Hindlimb muscle (tissue), 1 donor: ENCODE measurements around the gene COMMD9. TPM values are rescaled to one million over a fixed set of nuclear protein-coding genes. Genes with fewer than 3 reads are reported as not detected.
"Not testable (repeated sequence)": the region's sequence is repeated elsewhere in the genome, so short reads cannot be mapped to it uniquely, and the experiment has no call there.

Experiments
- DNase-seq: peaks from one replicate; pipeline ENCODE4 v3.0.0-alpha.2; 2013
- polyA plus RNA-seq: library from polyadenylated mRNA; unstranded; fragments of 120-200 nt; gene quantifications from one replicate; pipeline ENCODE4 v1.2.1, GENCODE V29; 2013; ENCODE audit not compliant: insufficient read length

Gene COMMD9
- polyA plus RNA-seq, result 64.3 TPM

DNA sequence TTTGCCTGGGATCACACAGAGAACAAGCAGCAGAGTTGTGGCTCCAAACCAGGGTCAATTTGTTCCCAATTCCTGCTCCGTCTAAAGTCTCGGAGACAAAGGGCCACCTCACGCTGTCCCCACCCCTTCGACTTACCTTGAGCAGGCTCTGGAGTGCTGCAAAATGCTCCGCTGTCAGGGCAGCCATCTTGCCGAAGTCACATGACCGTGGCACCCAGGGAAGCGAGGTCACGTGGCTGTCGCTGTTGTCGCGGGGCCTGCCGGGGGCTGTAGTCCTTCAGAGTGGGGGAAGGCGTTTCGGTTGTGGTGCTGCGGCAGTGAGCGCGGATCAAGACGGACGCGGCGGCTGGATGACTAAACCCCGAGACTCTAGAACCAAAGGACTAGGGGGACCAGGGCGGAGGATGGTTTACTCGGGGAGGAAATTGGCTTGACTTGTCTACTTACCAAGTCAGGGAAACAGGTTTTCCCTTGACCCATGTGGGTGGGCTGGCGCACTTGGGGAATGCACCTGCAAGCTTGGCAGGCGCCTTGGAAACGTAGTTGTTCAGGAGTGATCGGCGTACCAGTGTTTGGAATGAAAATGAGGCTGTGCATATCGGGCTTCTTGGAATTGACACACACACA is at the start of gene COMMD9:
TSS of gene COMMD9 (minus strand) at position 199 of the 627 bp plus-strand sequence. CDS start at position 187, 12 bp downstream.
- DNase-seq, result peak; percentile 91

DNA sequence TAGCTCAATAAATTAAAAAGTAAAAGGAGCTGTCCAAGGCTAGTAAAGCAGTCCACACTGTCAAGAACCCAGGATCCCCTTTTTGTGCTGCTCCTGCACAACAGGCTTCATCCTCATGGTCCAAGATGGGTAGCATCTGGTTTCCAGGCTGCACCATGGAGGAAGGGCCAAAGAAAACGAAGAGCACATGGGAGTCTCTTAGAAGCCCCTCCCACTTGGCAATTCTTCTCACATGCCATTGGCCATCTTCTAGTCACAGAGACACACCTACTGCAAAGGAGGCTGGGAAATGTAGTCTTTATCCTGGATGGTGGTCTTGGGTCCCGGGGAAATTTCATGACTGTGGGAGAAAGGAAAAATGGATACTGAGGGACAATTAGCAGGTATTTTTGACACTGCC is 44.7 kb upstream of the COMMD9 start:
- DNase-seq, result no peak

DNA sequence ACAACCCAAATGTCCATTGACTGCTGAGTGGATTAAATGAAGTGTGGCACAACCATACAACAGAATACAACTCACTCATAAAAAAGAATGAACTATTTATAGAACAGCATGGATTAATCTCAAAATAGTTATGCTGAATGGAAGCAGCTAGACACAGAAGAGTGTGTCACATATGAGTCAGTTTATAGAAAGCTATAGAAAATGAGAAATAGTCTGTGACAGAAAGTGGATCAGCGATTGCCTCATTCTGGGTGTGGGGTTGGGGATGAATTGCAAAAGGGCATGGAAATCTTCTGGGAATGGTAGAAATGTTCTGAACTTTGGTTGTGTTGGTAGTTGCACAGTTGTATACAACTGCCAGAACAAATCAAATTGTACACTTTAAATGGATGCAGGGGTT is 44.2 kb upstream of the COMMD9 start:
- no peak for DNase-seq

DNA sequence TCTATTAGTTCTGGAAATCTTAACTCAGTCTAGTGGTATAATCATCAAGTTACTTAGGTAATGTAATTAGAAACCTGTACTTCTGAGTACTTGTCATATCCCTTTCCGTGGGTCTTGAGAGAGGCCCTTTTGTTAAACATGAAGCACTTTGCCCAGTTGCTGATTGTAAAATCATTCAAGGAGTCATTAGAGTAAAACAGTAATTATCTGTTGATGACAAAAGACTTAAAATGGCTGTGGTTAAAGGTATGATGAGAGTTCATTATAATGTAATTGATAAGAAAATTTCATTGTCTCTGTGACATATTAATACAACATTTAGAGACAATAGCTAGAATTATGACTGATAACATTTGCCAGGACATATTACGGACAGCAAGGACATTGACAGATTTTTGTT is 41.2 kb upstream of the COMMD9 start:
- DNase-seq, result no peak

DNA sequence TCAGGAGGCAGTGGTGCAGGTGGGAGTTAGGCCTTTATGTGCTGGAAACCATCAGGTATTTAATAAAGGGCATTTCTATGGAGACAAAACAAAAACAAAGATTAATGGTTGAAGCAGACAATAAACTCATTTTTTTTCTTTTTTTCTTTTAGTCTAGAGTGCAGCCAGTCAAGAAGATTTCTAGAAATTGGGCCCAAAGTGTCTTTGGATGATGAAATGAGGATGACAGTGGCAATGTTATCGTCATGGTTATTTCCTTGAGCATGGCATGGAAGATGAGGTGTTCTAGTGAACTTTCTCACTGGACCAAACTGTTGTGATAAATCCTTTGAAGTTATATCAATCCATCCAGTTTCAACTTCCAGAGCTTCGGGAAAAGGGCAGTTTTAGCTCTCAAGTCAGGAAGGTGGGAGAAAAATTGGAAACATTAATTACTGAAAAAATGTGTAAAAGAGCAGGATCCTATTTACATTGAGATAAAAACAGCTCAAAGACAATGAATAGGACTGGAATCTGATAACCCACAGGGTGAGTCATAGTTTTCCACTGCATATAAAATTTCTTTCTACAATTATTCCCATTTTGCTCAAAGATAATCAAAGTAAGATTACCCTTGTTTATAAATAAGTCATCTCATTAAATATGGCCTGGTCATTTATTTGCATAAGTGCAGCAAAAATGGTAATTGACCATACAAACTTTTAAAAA is 39.9 kb upstream of the COMMD9 start:
- DNase-seq, result no peak

DNA sequence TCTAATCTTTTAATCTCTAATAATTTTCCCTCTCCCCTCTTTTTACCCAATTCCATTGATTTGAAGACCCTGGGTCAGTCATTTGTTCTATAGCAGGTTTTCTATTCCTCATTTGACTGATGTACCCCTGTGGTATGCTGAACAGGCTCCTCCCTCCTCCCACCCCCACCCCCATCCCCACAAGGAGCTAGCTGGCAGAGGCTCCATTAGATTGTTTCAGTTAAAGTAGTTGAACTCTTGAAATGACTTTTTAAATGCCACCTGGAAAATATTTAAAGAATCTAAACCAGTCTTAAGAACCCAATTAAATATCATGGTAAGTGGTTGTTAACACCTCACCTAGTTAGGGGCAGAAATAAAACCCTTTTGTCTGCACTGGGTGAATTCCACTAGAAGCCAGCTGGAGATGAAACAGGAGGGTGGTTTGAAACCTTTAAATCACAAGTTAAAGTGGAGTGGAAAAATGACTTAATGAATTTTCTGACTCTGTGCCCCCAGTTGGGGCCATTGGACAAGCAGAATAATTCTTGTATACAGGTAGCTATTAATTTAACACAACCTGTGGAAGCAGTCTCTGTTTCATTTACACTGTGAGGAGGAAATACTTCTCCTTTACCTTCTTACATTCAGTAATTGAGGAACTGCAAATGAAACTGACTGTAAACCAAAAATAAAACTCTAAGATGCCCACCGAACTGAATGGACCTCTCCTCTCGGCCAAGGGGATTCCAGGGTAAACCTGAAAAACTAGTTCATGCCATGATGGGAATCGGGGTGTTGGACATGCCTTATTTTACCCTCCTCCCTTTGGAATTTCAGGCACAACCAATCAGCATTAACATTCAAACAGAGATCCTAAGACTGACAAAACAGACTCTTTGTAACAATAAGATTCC is 37.5 kb upstream of the COMMD9 start:
- DNase-seq, result no peak

DNA sequence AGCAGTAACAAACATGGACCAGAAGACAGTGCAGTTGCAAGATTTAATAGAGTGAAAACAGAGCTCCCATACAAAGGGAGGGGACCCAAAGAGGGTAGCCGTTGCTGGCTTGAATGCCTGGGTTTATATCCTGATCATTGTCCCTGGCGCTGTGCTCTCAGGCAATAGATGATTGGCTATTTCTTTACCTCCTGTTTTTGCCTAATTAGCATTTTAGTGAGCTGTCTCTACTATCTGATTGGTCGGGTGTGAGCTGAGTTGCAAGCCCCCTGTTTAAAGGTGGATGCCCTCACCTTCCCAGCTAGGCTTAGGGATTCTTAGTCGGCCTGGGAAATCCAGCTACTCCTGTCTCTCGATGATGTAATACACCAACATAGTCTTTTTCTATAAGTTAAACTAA is 36.2 kb upstream of the COMMD9 start:
- not testable (repeated sequence) for DNase-seq

DNA sequence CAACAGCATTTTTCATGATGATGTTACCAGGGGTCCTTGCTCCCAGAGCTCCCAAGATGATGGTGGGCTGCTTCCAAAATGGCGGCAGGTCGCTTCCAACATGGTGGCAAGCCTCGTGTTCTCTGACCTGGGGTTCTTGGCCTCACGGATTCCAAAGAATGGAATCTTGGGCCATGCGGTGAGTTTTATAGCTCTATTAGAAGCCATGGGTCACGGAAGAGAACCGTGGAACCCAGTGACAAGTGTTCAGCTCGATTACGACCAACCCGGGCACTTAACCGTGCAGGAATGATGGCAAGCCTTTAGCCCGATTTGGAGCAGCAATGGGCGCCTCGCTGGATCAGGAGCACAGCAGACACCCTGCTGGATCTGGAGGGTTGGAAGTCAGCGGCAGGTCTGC is 35.7 kb upstream of the COMMD9 start:
- DNase-seq, result not testable (repeated sequence)

DNA sequence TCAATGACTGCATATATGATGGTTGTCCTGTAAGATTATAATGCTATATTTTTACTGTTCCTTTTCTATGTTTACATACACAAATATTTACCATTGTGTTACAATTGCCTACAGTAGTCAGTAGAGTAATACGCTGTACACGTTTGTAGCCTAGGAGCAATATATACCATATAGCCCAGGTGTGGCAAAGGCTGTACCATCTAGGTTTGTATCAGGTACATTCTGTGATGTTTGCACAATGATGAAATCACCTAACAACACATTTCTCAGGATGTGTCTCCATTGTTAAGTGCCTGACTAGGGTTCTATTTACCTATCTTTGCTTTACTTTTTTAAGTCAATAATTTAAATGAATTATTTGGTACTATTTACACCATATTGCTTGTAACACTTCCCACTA is 28.8 kb upstream of the COMMD9 start:
- no peak for DNase-seq

DNA sequence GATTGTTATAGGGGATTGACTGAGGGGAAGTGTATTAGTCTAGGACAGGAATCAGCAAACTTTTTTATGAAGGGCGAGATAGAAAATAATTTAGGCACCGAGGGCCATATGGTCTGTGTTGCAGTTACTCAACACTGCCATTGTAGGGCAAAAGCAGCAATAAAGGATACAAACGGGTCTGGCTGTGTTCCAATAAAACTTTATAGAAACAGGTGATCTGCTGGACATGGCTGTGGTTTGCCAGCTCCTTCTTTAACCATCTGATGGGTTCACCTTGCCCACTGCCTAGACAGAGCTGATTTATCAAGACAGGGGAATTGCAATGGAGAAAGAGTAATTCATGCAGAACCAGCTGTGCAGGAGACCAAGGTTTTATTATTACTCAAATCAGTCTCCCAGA is 26.8 kb upstream of the COMMD9 start:
- DNase-seq, result no peak

DNA sequence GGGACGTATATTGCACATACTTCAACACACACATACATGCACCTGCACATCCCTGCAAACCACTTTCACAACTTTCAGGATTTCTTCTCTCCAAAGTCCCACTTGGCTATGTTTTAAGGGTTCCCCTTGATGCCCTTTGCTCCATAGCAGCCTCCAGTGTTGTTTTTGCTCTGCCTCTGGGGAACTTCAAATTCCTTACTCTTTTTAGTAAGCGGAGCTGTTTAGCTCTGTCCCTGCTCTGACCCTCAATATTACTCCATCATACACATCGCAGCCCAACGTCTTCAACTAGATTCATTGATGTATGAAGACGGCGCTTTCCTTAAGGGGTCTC is 25.2 kb upstream of the COMMD9 start:
- DNase-seq, result no peak

DNA sequence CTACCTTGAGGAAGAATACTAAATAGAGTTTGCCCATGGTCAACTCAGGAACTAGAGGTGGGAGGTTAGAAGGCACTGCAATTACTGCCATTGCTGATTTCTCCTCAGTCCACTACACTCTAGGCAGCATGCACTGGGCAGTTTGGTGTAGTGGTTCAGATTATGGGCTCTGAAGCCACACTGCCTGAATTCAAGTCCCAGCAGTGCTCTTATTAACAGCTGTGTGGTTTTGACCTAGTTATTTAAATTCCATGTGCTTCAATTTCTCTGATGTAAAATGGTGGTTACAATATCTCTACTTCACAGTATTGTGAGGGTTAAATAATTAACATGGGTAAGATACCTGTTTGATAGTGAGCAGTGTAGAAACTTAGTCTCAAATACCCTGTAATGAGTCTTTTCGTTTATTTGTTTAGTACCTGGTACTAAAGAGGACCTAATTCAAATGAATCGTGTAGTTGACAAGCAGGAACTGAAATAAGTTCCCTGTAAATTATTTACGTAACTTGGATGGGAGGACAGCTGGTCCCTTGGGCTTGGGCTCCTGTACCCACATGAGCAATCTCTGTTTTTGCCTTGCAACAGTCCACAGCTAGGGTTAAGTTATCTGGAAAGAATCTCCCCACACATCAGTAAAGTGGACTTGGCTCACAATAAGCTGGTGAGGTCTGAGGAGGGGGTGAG is 24.7 kb upstream of the COMMD9 start:
- DNase-seq, result no peak

DNA sequence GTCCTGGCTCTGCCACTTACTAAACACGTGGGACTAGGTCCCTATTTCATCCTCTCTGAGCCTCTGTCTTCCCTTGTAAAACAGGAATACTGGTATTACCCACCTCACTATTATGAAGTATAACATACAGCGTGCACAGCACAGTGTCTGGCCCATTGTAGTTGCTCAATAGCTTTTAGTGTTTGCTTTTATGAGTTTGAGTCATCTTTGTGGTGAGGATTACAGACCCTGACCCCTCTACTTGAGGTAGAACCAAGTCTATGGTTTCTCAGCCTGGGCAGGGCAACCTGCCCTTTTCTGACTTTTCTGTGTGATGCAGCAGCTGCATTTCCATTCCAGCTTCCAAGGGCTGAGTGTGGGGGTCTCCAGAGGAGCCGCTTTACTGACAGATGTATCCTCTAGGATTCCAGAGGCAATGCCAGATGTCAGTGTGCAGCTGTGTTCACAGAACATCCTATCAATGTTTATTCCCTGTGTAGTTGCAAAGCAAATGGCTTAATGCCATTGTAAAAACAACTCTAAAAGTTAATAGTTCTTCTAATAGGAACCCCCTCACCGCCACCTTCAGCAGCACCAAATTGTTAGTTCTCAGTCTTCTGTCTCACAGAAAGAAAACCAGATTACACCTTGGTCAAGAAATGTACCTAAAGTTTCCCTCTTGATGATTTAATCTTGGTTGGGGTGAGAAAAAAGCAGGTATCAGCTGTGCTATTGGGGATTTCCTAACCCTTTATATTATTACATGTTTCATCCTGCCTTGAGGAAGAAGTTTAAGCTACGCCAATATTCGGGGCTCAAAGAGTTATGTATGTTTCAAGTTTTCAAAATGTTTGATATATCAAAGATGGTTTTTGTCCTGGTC is 23.6 kb upstream of the COMMD9 start:
- DNase-seq, result no peak

DNA sequence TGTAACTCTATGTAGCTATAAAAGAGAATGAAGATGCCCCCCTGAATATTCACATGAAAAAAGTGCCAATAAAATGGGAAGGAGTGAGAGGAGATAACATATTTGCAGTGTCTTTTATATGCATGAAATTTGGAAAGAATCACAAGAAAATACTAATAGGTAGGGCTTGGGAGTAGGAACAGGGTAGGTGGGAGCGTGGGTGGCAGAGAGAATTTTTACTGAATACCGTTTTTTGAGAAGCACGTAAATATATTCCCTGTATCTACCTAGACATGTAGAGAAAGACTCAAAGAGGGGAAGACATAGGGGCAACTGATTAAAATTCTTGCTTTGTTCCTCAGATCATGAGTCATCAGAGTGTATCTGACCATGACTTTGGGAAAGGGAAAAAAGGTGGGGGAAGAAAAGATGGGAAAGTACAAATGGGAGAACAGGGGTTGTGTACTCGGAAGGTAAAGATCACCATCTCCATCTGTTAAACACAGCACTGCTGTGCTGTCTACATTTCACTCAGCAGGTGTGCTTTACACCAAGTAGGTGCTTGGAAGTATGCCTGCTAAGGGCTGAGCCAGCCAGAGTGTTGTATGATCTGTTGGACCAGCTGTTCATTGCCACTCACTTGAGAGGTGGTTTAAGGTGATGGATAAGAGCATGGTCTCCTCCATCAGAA is 22.8 kb upstream of the COMMD9 start:
- no peak for DNase-seq

DNA sequence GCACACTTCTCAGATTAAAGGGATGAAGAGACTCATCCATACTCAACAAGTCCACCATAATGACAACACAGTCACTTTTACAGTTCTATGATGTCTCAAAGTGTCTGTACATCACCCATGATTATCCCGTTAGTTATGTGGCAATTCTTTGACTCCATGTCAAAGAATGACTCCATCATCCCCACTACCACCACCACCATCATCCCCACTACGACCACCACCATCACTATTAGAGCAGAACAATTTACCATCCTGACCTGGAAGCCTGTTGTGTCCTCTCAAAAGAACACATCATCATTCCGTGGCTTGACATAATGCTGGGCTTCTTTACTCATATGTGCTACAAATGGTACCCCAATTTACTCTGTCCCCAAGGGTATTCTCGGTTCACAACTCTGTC is 20.6 kb upstream of the COMMD9 start:
- no peak for DNase-seq

DNA sequence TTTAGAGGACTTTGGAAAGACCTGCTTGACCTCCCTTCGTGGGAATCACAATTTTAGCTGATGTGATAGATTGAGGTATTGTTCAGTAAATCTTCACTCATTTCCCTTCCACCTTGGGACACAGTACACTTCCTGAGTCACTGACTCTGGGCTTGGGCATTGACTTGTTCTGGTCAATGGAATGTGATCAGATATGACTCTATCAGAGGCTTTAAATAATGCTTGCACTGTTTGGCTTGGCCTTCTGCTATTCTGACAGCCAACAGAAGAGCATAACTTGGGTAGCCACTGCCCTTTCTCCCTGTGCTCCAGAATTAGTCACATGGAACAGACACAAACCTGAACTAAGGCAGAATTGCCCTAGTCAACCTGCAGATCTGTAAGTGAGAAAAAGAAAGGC is 19.4 kb upstream of the COMMD9 start:
- no peak for DNase-seq

DNA sequence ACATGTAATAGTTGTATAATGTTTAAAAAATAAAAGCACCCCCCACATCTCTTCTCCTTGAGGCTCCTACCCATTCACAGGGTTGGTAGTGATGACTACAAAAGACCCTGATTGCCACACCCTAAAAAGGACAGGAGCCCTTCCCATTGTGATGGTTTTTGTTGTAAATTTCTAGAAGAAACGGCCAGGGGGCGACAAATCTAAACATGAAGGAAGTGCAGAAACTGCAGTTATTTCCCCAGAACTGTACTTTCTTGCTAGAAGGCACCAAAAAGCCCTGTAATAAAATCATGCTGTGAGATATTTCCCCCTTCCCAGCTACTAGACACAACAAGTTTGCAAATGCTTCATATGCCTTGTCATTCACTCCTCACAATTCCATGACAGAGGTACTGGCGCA is 17.7 kb upstream of the COMMD9 start:
- no peak for DNase-seq

DNA sequence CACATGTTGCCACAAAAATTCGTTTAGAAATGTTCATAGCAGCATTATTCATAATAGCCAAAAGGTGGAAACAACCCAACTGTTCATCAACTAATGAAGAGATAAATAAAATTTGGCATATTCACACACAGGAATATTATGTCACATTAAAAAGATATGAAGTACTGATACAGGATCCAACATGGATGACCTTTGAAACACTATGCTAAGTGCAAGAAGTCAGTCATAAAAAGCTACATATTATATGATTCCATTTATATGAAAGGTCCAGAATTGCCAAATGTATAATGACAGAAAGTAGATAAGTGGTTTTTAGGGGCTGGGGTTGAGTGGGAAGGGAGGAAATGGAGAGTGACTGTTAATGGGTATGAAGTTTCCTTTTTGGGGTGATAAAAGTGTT is 15.8 kb upstream of the COMMD9 start:
- no peak for DNase-seq

DNA sequence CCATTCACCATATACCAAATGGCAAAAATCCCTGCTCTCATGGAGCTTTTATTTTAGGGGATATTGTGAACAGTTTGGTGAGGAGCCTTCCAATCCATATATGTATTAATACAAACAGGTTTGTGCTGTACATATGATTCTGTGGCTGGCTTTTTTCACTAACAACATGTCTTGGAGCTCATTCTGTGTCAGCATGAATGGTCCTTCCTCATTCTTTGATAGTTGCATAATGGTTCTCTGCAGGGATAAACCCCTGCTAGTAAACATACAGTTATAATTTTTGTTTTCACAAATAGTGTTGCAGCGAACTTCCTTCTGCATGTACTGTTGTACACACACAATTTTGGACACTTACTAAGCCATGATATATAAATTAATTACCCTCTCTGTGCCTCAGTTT is 15.1 kb upstream of the COMMD9 start:
- DNase-seq, result no peak

DNA sequence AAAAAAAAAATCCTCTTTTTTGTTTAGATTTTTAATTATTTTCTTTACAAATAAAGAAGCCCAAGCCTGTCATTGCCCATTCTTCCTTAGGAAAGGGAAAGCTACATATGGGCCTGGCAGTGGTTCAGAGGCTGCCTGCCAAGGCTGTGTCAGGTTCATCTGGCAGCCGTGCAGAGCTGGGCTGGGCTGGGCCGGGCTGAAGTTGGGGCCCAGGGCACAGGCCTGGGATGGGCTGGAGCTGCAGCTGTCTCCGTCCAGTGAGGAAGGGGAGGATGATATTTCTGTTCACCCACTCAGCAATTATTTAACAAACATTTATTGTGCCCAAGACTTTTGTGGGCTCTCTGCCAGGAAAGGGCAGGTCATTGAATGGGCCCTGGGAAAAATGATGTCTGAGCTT is 11.4 kb upstream of the COMMD9 start:
- DNase-seq, result peak; percentile 66

DNA sequence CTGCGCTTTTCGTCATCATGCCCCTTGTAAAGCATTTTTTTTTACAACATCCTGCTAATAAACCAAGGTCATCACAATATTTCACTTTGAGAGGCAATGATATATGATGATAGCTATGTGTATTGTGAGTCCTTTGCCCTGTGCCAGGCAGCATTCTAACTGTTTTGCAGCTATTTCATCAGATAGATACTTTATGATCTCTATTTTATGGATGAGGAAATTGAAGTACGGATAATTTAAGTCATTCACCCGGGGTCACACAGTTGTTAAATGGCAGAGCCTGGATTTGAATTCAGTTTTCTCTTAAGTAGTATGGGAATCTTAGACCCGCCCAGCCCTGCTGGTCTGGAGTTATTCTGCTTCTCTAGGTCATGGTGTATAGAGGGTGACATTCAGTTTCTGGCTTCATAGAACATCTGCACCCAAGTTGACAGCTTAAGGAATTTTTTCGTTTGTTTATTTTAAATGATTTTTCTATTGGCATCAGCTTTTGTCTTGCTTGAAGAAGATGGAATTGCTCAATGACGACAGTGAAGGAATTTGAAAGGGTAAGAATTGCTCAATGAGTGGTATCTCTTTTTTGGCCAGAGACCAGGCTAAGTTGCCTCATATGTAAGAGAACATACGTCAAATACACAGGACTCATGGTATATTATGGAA is 7.8 kb upstream of the COMMD9 start:
- DNase-seq, result no peak
